Dedifferentiated amniotic fluid mesenchymal stem cell (primary cell): ENCODE measurements around the gene VNN1.

Experiments
- DNase-seq: peaks from one replicate; pipeline ENCODE4 v3.0.0-alpha.2; 2016; ENCODE audit errors: extremely low spot score

VNN1 gene, protein sequence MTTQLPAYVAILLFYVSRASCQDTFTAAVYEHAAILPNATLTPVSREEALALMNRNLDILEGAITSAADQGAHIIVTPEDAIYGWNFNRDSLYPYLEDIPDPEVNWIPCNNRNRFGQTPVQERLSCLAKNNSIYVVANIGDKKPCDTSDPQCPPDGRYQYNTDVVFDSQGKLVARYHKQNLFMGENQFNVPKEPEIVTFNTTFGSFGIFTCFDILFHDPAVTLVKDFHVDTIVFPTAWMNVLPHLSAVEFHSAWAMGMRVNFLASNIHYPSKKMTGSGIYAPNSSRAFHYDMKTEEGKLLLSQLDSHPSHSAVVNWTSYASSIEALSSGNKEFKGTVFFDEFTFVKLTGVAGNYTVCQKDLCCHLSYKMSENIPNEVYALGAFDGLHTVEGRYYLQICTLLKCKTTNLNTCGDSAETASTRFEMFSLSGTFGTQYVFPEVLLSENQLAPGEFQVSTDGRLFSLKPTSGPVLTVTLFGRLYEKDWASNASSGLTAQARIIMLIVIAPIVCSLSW

GRCh38 chr6:132713352-132714134, at the start of gene VNN1:
TSS of gene VNN1 (minus strand) at chr6:132714055. CDS start at chr6:132714035, 20 bp downstream.
- no peak for DNase-seq

GRCh38 chr6:132763269-132763668, 49.4 kb upstream of the VNN1 start:
- DNase-seq, result no peak

GRCh38 chr6:132760256-132760655, 46.4 kb upstream of the VNN1 start:
- DNase-seq, result no peak

- DNase-seq, result no peak
Observed at GRCh38 chr6:132758689-132759088, 44.8 kb upstream of the VNN1 start.

DNA sequence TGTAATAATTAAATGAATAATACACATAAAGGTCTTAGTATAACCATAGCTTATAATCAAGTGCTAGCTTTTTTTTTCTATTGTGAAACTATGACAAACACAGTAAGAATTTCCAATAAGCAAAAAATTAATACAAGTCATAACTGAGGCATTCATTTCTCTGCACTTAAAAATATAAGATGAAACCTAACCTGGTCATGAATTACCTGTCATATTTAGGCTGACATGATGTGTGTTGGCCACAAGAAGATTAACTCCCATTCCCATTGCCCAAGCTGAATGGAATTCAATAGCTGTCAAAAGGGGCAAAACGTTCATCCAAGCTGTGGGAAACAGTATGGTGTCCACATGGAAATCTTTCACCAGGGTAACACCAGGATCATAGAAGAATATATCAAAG, 38.4 kb upstream of the VNN1 start:
- DNase-seq, result no peak

DNA sequence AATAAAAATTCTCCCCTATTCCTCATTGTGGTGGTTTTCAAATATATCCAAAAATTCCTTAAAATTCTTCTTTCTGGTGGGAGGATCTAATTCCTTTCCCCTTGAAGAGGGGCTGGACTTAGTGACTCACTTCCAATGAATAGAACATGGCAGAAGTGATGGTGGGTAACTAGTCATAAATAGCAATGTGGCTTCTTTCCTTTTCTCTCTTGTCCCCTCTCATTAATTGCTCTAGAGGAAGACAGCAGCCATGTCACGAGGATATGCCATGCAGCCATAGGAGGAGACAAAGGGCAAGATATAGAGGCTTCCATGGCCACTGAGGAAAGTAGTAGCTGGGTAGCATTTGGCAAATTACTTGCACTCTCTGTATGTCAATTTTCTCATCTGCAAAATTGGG, 38.0 kb upstream of the VNN1 start:
- DNase-seq, result no peak

- DNase-seq, result no peak
Observed at GRCh38 chr6:132751306-132751705, 37.5 kb upstream of the VNN1 start.

GRCh38 chr6:132750455-132751248, 36.8 kb upstream of the VNN1 start:
- no peak for DNase-seq

- peak; percentile 46 for DNase-seq
Observed at GRCh38 chr6:132749111-132749510, 35.3 kb upstream of the VNN1 start.

GRCh38 chr6:132748446-132748845, 34.6 kb upstream of the VNN1 start:
- DNase-seq, result no peak

GRCh38 chr6:132746048-132746447, 32.2 kb upstream of the VNN1 start:
- DNase-seq, result no peak

GRCh38 chr6:132742495-132742894, 28.6 kb upstream of the VNN1 start:
- DNase-seq, result no peak

GRCh38 chr6:132741281-132741680, 27.4 kb upstream of the VNN1 start:
- no peak for DNase-seq

DNA sequence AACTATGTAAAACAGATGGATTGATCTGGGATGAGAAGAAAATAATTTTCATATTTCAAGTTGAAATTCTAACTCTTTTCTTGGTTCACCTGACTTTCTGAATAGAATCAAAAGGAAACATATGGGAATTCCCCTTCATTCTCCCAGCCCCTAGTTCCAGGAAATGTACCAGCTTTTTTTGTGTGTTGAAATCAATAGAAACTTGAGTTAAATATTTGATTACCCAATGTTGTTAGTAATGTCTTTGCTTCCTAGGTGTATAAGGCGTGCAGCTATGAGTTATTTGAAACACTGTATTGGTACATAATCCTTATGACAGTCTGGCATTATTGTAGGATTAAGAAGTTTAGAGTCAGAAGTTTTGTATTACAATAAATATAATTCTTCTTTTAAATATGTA, 22.4 kb upstream of the VNN1 start:
- DNase-seq, result no peak

- DNase-seq, result peak; percentile 54
Observed at GRCh38 chr6:132734694-132735236, 20.9 kb upstream of the VNN1 start.

DNA sequence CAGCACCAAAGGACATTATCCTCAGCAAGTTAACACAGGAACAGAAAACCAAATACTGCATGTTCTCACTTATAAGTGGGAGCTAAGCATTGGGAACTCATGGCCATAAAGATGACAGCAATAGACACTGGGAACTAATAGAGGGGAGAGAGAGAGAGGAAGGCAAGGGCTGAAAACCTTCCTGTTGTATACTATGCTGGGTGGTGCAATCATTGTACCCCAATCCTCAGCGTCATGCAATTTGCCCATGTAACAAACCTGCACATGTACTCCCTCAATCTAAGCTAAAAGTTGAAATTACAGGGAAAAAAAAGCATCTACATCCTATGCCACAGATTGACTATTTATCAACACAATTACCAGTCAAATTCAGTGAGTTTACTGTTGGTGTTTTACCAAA, 20.0 kb upstream of the VNN1 start:
- DNase-seq, result no peak

GRCh38 chr6:132733283-132733682, 19.4 kb upstream of the VNN1 start:
- no peak for DNase-seq

GRCh38 chr6:132731086-132731485, 17.2 kb upstream of the VNN1 start:
- DNase-seq, result peak; percentile 38

- peak; percentile 84 for DNase-seq
Observed at GRCh38 chr6:132730560-132730959, 16.7 kb upstream of the VNN1 start.

DNA sequence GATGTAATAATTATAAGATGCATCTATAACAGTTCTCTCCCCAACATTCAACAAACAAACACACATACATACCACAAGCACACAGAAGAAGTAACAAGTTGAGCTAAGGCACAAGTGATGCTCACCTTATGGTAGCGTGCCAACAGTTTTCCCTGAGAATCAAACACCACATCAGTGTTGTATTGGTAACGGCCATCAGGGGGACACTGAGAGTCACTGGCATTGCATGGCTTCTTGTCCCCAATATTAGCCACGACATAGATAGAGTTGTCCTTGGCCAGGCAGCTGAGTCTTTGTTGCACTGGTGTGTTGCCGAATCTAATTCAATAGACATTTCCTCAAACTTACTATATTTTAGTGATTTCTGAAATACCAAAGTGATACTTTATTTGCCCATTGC, 14.8 kb upstream of the VNN1 start:
- no peak for DNase-seq

DNA sequence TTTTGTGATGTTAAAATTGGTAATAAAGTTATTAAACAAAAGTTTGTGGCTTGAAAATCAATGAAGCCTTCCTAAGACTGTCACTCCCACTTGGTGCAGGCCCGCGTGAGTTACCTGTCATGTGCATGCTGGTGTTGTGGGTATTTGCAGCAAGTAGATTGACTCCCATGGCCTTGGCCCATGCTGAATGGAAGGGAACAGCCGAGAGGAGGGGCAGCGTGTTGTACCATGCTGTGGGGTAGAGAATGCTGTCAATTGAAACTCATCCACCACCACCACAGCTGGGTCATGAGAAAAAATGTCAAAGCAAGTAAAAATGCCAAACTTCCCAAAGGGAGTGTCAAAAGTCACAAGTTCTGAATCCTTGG, 12.7 kb upstream of the VNN1 start:
- no peak for DNase-seq
